Astrocyte of the spinal cord (primary cell): ENCODE measurements around the gene ABI3BP.
A peak's percentile ranks its signal among the peaks of the same experiment; 100 is the strongest.

ENCODE experiments used
- DNase-seq: peaks from one replicate; pipeline ENCODE4 v3.0.0; 2011; ENCODE audit warnings: low read depth, low spot score
- H3K4me3 ChIP-seq: 2 replicates; pipeline ENCODE4 v1.5.1; 2011; ENCODE audit warnings: low read depth, mild to moderate bottlenecking, low read length, moderate library complexity
- CTCF ChIP-seq: IDR thresholded peaks from 2 replicates; pipeline ENCODE4 v1.5.1; 2012; ENCODE audit warnings: low read depth, mild to moderate bottlenecking, low read length, inconsistent platforms
- in situ Hi-C: cut with HindIII; loops from 2 replicates; pipeline ENCODE4 v1.10.0; 2017; ENCODE audit warnings: low sequenced_read_pairs

The ABI3BP gene

GRCh38 chr3:101036676-101037075, 43.5 kb upstream of the ABI3BP start:
- no peak for DNase-seq
- in situ Hi-C loops, result no loop called here
- no peak overlapping the region for H3K4me3 ChIP-seq
- no peak for TF ChIP-seq CTCF

- DNase-seq, result peak; percentile 96
- H3K4me3 ChIP-seq, result no peak overlapping the region
- in situ Hi-C loops, result no loop called here
- no peak for TF ChIP-seq CTCF
These were observed 43.0 kb upstream of the ABI3BP start for GRCh38 chr3:101036213-101036618.

- no peak for DNase-seq
- no peak for TF ChIP-seq CTCF
- no peak overlapping the region for H3K4me3 ChIP-seq
- in situ Hi-C loops, result no loop called here
These were observed 34.1 kb upstream of the ABI3BP start for GRCh38 chr3:101027286-101027685.

- in situ Hi-C loops, result no loop called here
- H3K4me3 ChIP-seq, result no peak overlapping the region
- TF ChIP-seq CTCF, result no peak
- no peak for DNase-seq
These were observed 33.7 kb upstream of the ABI3BP start for GRCh38 chr3:101026881-101027280.

GRCh38 chr3:101026244-101026643, 33.0 kb upstream of the ABI3BP start:
- in situ Hi-C loops, result no loop called here
- H3K4me3 ChIP-seq, result no peak overlapping the region
- DNase-seq, result no peak
- no peak for TF ChIP-seq CTCF

- no peak overlapping the region for H3K4me3 ChIP-seq
- TF ChIP-seq CTCF, result no peak
- peak; percentile 23 for DNase-seq
- in situ Hi-C loops, result no loop called here
These were observed 27.3 kb upstream of the ABI3BP start for GRCh38 chr3:101020351-101021015.
